HEK293 (cell line): ENCODE results near the gene MARK4.

Source experiments
- CTCF ChIA-PET: fragments of 350-600 bp; formaldehyde crosslinking; extraction: SDS; loops from one replicate; lab custom pipeline; 2021; ENCODE audit warnings: antibody characterized with exemption; lab: Yijun Ruan, JAX
- POLR2A ChIA-PET: fragments of 300-600 bp; formaldehyde crosslinking; extraction: SDS; loops from one replicate; lab custom pipeline; 2020; ENCODE audit warnings: antibody characterized with exemption, inconsistent platforms; lab: Yijun Ruan, JAX
- H3K27ac ChIP-seq: fragments of 200-500 bp; sonication (Bioruptor generic); 2 replicates; pipeline ENCODE4 v1.5.1; 2014; ENCODE audit warnings: low read depth, low read length, control low read depth, inconsistent platforms; ENCODE audit errors: extremely low read depth
- H3K36me3 ChIP-seq, 2 experiments: fragments of 200-500 bp in 1 of 2; sonication (Bioruptor generic) in 1 of 2; 1 replicate in 1 of 2; 2 replicates in 1 of 2; pipeline ENCODE4 v1.5.1; 2014 to 2017; ENCODE audit warnings: inconsistent platforms in 2 of 2, low read length in 2 of 2; ENCODE audit not compliant: control insufficient read depth in 2 of 2, insufficient read depth in 1 of 2
- H3K4me1 ChIP-seq: fragments of 200-500 bp; sonication (Bioruptor generic); 2 replicates; pipeline ENCODE4 v1.5.1; 2014; ENCODE audit warnings: mild to moderate bottlenecking, low read length, inconsistent platforms; ENCODE audit not compliant: control insufficient read depth, insufficient read depth
- H3K4me3 ChIP-seq: 2 replicates; pipeline ENCODE4 v1.5.1; 2011; ENCODE audit warnings: low read depth, mild to moderate bottlenecking, control low read depth, low read length, moderate library complexity
- H3K9me3 ChIP-seq: fragments of 200-500 bp; sonication (Bioruptor generic); 2 replicates; pipeline ENCODE4 v1.5.1; 2014; ENCODE audit warnings: low read depth, low read length, inconsistent platforms; ENCODE audit not compliant: control insufficient read depth, insufficient read depth
- EGR2 ChIP-seq: fragments of 450-650 bp; formaldehyde crosslinking; IDR thresholded peaks from 2 replicates; pipeline ENCODE4 v1.5.1; 2016; ENCODE audit warnings: low read depth, missing biosample characterization, missing genetic modification characterization
- HOXA7 ChIP-seq: sonication (generic); formaldehyde crosslinking; IDR thresholded peaks from 2 replicates; pipeline ENCODE4 v1.8.1; 2022; ENCODE audit warnings: missing genetic modification reagents, borderline replicate concordance
- KLF10 ChIP-seq: fragments of 450-650 bp; IDR thresholded peaks from 2 replicates; pipeline ENCODE4 v1.5.1; 2018; ENCODE audit warnings: missing biosample characterization, mild to moderate bottlenecking, missing genetic modification characterization
- MEIS1 ChIP-seq: sonication (generic); formaldehyde crosslinking; IDR thresholded peaks from 2 replicates; pipeline ENCODE4 v1.8.1; 2022; ENCODE audit warnings: missing genetic modification reagents, mild to moderate bottlenecking, borderline replicate concordance
- SCRT1 ChIP-seq: fragments of 450-650 bp; formaldehyde crosslinking; IDR thresholded peaks from 2 replicates; pipeline ENCODE4 v1.5.1; 2016; ENCODE audit warnings: missing biosample characterization, missing genetic modification characterization, borderline replicate concordance
- SCRT2 ChIP-seq: fragments of 450-650 bp; formaldehyde crosslinking; IDR thresholded peaks from 2 replicates; pipeline ENCODE4 v1.5.1; 2016; ENCODE audit warnings: missing biosample characterization, missing genetic modification characterization
- SETDB1 ChIP-seq: IDR thresholded peaks from one replicate; pipeline ENCODE4 v1.6.1; 2017; ENCODE audit warnings: mild to moderate bottlenecking, low read length, moderate library complexity, mixed read lengths; ENCODE audit not compliant: insufficient read length
- TSHZ1 ChIP-seq: fragments of 450-650 bp; formaldehyde crosslinking; IDR thresholded peaks from 2 replicates; pipeline ENCODE4 v1.5.1; 2016; ENCODE audit warnings: missing biosample characterization, missing genetic modification characterization, borderline replicate concordance
- YY2 ChIP-seq: fragments of 450-650 bp; formaldehyde crosslinking; IDR thresholded peaks from 2 replicates; pipeline ENCODE4 v1.5.1; 2016; ENCODE audit warnings: missing biosample characterization, missing genetic modification characterization
- ZNF174 ChIP-seq: fragments of 450-650 bp; formaldehyde crosslinking; IDR thresholded peaks from 2 replicates; pipeline ENCODE4 v1.5.0; 2017; ENCODE audit warnings: missing biosample characterization, mild to moderate bottlenecking, missing genetic modification characterization
- ZNF266 ChIP-seq: fragments of 450-650 bp; formaldehyde crosslinking; IDR thresholded peaks from 2 replicates; pipeline ENCODE4 v1.5.1; 2016; ENCODE audit warnings: missing biosample characterization, missing genetic modification characterization, low read depth
- ZNF274 ChIP-seq, 2 experiments: fragments of 200-500 bp in 1 of 2; fragments of 450-650 bp in 1 of 2; sonication (Bioruptor generic) in 1 of 2; formaldehyde crosslinking in 1 of 2; IDR thresholded peaks; 2 replicates each; pipeline versions ENCODE4 v1.5.1 to v1.6.1; 2014 to 2016; ENCODE audit warnings: borderline replicate concordance in 1 of 2, inconsistent platforms in 1 of 2, low read length in 1 of 2, missing biosample characterization in 1 of 2, missing genetic modification characterization in 1 of 2
- ZNF473 ChIP-seq: fragments of 450-650 bp; formaldehyde crosslinking; IDR thresholded peaks from 2 replicates; pipeline ENCODE4 v1.5.1; 2017; ENCODE audit warnings: missing biosample characterization, missing genetic modification characterization
- ZNF76 ChIP-seq: fragments of 450-650 bp; formaldehyde crosslinking; IDR thresholded peaks from 2 replicates; pipeline ENCODE4; 2016; ENCODE audit warnings: low read depth, missing biosample characterization, missing genetic modification characterization, borderline replicate concordance
- ZNF837 ChIP-seq: fragments of 450-650 bp; formaldehyde crosslinking; IDR thresholded peaks from 2 replicates; pipeline ENCODE4 v1.5.1; 2016; ENCODE audit warnings: missing biosample characterization, missing genetic modification characterization

MARK4 gene

GRCh38 chr19:45290381-45290931 is 39.4 kb downstream of the MARK4 start (continued):
- TF ChIP-seq ZNF274 (IDR thresholded peaks at IDR 0.05; ENCODE audit: low read length) (no peak), ZNF274 (tag by site-specific recombination; IDR thresholded peaks at IDR 0.05; ENCODE audit: borderline replicate concordance) (no peak), SCRT1 (peak; percentile 77; the same call in 1 of the 2 replicates), ZNF837 (tag by site-specific recombination) (no peak), HOXA7 (CRISPR knock-in tag) (no peak), MEIS1 (no peak), SCRT2 (tag by site-specific recombination) (peak; percentile 72), YY2 (tag by site-specific recombination) (no peak)

- Histone ChIP-seq H3K36me3 (peaks cover 47 to 75% of the 10 kb centered on the region in 2 experiments), H3K4me1 (no peaks in the 10 kb centered on the region)
- TF ChIP-seq ZNF76 (tag by site-specific recombination) (peak; percentile 51), ZNF174 (tag by site-specific recombination) (no peak)
- TF ChIP-seq, all 188 proteins: peak for 1
- H3K27ac ChIP-seq: no peak overlapping the region
- ChIA-PET CTCF (interaction anchor here (0.8 to 1.2 kb wide), 3 partner anchors 15 to 92 kb away, joined by 3 read pairs; no protein-coding TSS in a partner anchor), POLR2A (interaction anchor here (0.6 kb wide), 1 partner anchor 53 kb away, joined by 5 read pairs; no protein-coding TSS in a partner anchor)
- H3K9me3 ChIP-seq: no peaks in the 10 kb centered on the region
- no peak overlapping the region for H3K4me3 ChIP-seq
These were observed 40.8 kb downstream of the MARK4 start for GRCh38 chr19:45291834-45292233.

DNA sequence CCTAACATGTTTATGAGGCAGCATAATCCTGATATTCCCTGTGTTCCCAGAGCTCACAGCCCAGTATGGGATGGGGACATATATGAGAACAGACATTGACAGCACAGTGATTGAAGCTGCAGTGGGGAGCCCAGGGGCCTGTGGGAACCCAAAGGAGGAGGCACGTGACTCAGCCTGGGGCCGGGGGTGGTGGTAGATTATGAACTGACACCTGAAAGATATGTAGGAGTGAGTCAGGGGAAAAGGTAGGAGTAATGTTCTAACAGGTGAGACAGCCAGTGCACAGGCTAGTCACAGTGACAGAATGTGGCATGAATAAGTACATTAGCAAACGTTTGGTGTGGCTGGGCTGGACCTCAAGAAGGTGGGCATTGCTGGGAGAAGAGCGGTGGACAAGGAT is 42.6 kb downstream of the MARK4 start:
- ChIA-PET CTCF (interaction anchor here (0.6 kb wide), 1 partner anchor 1004 kb away, joined by 3 read pairs; no protein-coding TSS in a partner anchor), POLR2A (no interaction called here)
- TF ChIP-seq SETDB1 (peak; percentile 4), ZNF473 (tag by site-specific recombination) (no peak), TSHZ1 (tag by site-specific recombination) (no peak), ZNF76 (tag by site-specific recombination) (no peak)
- Histone ChIP-seq H3K27ac (no peak overlapping the region), H3K4me3 (no peak overlapping the region), H3K36me3 (peaks cover 36 to 78% of the 10 kb centered on the region in 2 experiments), H3K9me3 (no peaks in the 10 kb centered on the region), H3K4me1 (no peaks in the 10 kb centered on the region)

DNA sequence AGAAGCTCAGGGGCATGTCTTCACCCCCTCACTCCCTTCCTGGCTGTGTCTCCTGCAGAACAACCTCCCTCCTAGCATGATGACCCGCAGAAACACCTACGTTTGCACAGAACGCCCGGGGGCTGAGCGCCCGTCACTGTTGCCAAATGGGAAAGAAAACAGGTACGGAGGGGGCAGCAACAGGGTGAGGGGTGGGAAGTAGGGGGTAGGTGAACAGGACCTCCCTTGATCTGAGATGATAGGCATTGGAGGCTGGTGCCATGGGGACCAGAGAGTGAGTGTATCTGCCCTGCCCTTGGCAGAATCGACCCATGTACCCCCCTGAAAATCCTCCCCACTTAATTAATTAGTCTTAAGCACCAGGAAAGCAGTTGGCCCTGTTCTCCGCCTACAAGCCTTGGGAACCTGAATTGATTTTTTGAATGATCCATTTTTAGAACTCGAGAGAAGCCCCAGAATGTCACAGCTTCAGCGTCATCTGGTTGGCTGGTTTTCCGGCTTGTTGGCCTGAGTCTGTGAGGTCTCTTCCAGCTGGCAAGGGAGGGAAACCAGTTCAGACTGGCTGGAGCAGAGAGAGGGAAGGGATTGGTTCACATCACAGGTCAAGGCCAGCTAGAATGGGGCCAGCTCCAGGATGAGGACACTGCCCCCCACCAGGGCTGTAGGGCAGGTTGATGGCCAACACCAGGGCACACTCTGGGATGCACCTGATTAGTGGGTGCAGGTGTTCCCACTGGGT is 43.4 kb downstream of the MARK4 start:
- POLR2A ChIA-PET: no interaction called here
- Histone ChIP-seq H3K36me3 (peaks cover 40 to 81% of the 10 kb centered on the region in 2 experiments), H3K27ac (no peak overlapping the region)
- CTCF ChIA-PET: interaction anchor here (0.6 kb wide), 1 partner anchor 1004 kb away, joined by 3 read pairs; no protein-coding TSS in a partner anchor
- no peak for TF ChIP-seq KLF10 (tag by site-specific recombination)
- TF ChIP-seq ZNF266 (tag by site-specific recombination): no peak
- peak; percentile 28; the same call in 1 of the 2 replicates for TF ChIP-seq EGR2 (tag by site-specific recombination)
- TF ChIP-seq, all 188 proteins: peak for 1
- no peak overlapping the region for H3K4me3 ChIP-seq
- H3K4me1 ChIP-seq: no peaks in the 10 kb centered on the region
- no peaks in the 10 kb centered on the region for H3K9me3 ChIP-seq
